Measurements from ENCODE around the gene ARSH. TPM values are rescaled to one million over a fixed set of nuclear protein-coding genes. Genes with fewer than 3 reads are reported as not detected.

Gene ARSH
- total and polyA plus RNA-seq, 2 of the 8 experiments (the other 6 are each of a cell fraction or from before 2014, with no cell fraction given), result not detected

Small RNAs within 50 kb of the gene (small RNA-seq; reads per million reads assigned to genes)
- not detected for gene RN7SL578P (ENCODE audit: insufficient read depth)

Other genes starting within 250 kb of the ARSH start
- gene GYG2, start 177.6 kb upstream of the ARSH start, total RNA-seq (2021; fragmentation: NEBNext Ultra II Directional; extraction: Animal tissue kit (Norgen Biotek cat#: 25700)), result 65.3 and 65.4 TPM in 2 replicates
- gene GYG2, start 177.6 kb upstream of the ARSH start, polyA plus RNA-seq (2011; rRNA removed), result 52.8 and 63.7 TPM in 2 replicates
- 3.2 and 3.4 TPM in 2 replicates for gene ARSD, start 77.2 kb upstream of the ARSH start, total RNA-seq (2021; fragmentation: NEBNext Ultra II Directional; extraction: Animal tissue kit (Norgen Biotek cat#: 25700))
- 1.8 and 3.5 TPM in 2 replicates for gene ARSD, start 77.2 kb upstream of the ARSH start, polyA plus RNA-seq (2011; rRNA removed)
- not detected in 2 replicates for gene ARSF, start 34.9 kb downstream of the ARSH start, total RNA-seq (2021; fragmentation: NEBNext Ultra II Directional; extraction: Animal tissue kit (Norgen Biotek cat#: 25700))
- gene ARSF, start 34.9 kb downstream of the ARSH start, polyA plus RNA-seq (2011; rRNA removed), result 0.03 TPM in 1 of 2 replicates, not detected in the other

Data from H1 (cell line).